SK-N-SH treated with all-trans-retinoic acid at 6 μM for 48 hours (cell line): Measurements from ENCODE around the gene SSTR5.

Experiments
- ATAC-seq: fragments of 200-7000 bp; cut with Tn5 transposase; 3 replicates; pipeline ENCODE4 v1.9.1; 2020; ENCODE audit warnings: mild to moderate bottlenecking, moderate library complexity
- ARNTL ChIP-seq: fragments of 450-650 bp; formaldehyde crosslinking; IDR thresholded peaks from 2 replicates; pipeline ENCODE4 v1.5.0; 2020; ENCODE audit warnings: low read depth, mild to moderate bottlenecking, moderate library complexity, borderline replicate concordance
- BACH2 ChIP-seq: fragments of 250-450 bp; sonication (Bioruptor Pico); IDR thresholded peaks from 2 replicates; pipeline ENCODE4 v1.9.0; 2021; ENCODE audit warnings: mild to moderate bottlenecking, borderline replicate concordance
- CSDC2 ChIP-seq: fragments of 250-450 bp; sonication (Bioruptor Pico); IDR thresholded peaks from 2 replicates; pipeline ENCODE4 v1.5.0; 2020; ENCODE audit warnings: mild to moderate bottlenecking, moderate library complexity
- GLIS3 ChIP-seq: fragments of 250-450 bp; sonication (Bioruptor Pico); IDR thresholded peaks from 2 replicates; pipeline ENCODE4 v1.5.0; 2020; ENCODE audit warnings: mild to moderate bottlenecking, moderate library complexity
- ISL1 ChIP-seq: fragments of 250-450 bp; sonication (Bioruptor Pico); IDR thresholded peaks from 2 replicates; pipeline ENCODE4 v2.1.2; 2022; ENCODE audit warnings: mild to moderate bottlenecking, moderate library complexity
- OSR1 ChIP-seq: fragments of 250-450 bp; sonication (Bioruptor Pico); IDR thresholded peaks from 2 replicates; pipeline ENCODE4 v1.8.0; 2022; ENCODE audit warnings: moderate library complexity, mild to moderate bottlenecking, inconsistent platforms
- PPARA ChIP-seq: fragments of 250-450 bp; sonication (Bioruptor Pico); IDR thresholded peaks from 2 replicates; pipeline ENCODE4 v1.5.0; 2020; ENCODE audit warnings: mild to moderate bottlenecking, borderline replicate concordance
- TCF4 ChIP-seq: fragments of 250-450 bp; sonication (Bioruptor Pico); IDR thresholded peaks from 2 replicates; pipeline ENCODE4 v1.8.0; 2021; ENCODE audit warnings: mild to moderate bottlenecking, moderate library complexity, borderline replicate concordance
- TOX ChIP-seq: fragments of 250-450 bp; sonication (Bioruptor Pico); IDR thresholded peaks from 2 replicates; pipeline ENCODE4 v1.8.0; 2021; ENCODE audit warnings: mild to moderate bottlenecking, moderate library complexity, borderline replicate concordance
- ZC3H10 ChIP-seq: fragments of 250-450 bp; sonication (Bioruptor Pico); IDR thresholded peaks from 2 replicates; pipeline ENCODE4 v1.5.1; 2021; ENCODE audit warnings: mild to moderate bottlenecking, moderate library complexity
- ZFP3 ChIP-seq: fragments of 250-450 bp; sonication (Bioruptor Pico); IDR thresholded peaks from 2 replicates; pipeline ENCODE4 v1.5.0; 2020; ENCODE audit warnings: mild to moderate bottlenecking, moderate library complexity
- ZFP30 ChIP-seq: fragments of 450-650 bp; formaldehyde crosslinking; IDR thresholded peaks from 2 replicates; pipeline ENCODE4 v1.5.0; 2022; ENCODE audit warnings: mild to moderate bottlenecking, moderate library complexity
- ZNF565 ChIP-seq: fragments of 450-650 bp; formaldehyde crosslinking; conservative IDR thresholded peaks from 2 replicates; pipeline ENCODE4 v1.5.0; 2020; ENCODE audit warnings: low read depth, mild to moderate bottlenecking, moderate library complexity
- ZNF70 ChIP-seq: fragments of 450-650 bp; formaldehyde crosslinking; IDR thresholded peaks from 2 replicates; pipeline ENCODE4 v1.5.0; 2020; ENCODE audit warnings: mild to moderate bottlenecking, moderate library complexity
- ZNF8 ChIP-seq: fragments of 450-650 bp; formaldehyde crosslinking; IDR thresholded peaks from 2 replicates; pipeline ENCODE4 v1.5.0; 2020; ENCODE audit warnings: mild to moderate bottlenecking, moderate library complexity
- TF ChIP-seq, protein P1 (sequence below): fragments of 250-450 bp; sonication (Bioruptor Pico); IDR thresholded peaks from 2 replicates; pipeline ENCODE4 v1.8.0; 2021; ENCODE audit warnings: low read depth, mild to moderate bottlenecking, moderate library complexity, borderline replicate concordance
- TF ChIP-seq, protein P2 (sequence below): fragments of 250-450 bp; sonication (Bioruptor Pico); IDR thresholded peaks from 2 replicates; pipeline ENCODE4 v1.8.0; 2020; ENCODE audit warnings: mild to moderate bottlenecking, moderate library complexity, borderline replicate concordance
- TF ChIP-seq, protein P3 (sequence below): fragments of 250-450 bp; sonication (Bioruptor Pico); IDR thresholded peaks from 2 replicates; pipeline ENCODE4 v1.5.1; 2021; ENCODE audit warnings: mild to moderate bottlenecking, moderate library complexity
- TF ChIP-seq, protein P4 (sequence below): fragments of 250-450 bp; sonication (Bioruptor Pico); IDR thresholded peaks from 2 replicates; pipeline ENCODE4 v1.5.0; 2020; ENCODE audit warnings: mild to moderate bottlenecking, moderate library complexity
- TF ChIP-seq, protein P5 (sequence below): fragments of 250-450 bp; sonication (Bioruptor Pico); IDR thresholded peaks from 2 replicates; pipeline ENCODE4 v1.5.1; 2020; ENCODE audit warnings: low read depth, mild to moderate bottlenecking, moderate library complexity

SSTR5 gene

DNA sequence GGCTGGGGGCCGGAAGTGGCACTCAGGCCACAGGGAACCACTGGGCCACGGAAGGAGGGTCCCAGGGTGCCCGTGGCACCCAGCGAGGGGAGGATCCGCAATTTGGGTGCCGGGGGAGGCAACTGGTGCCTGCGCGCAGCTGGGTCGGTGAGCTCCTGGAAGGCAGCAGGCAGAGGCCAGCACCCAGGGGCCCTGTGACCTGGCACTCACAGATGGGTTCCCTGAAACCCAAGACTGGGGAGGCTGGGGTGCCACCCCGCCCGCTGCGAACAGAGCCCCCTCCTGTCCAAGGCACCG lies 663 bp downstream of the SSTR5 start:
- no peak for ATAC-seq
- TF ChIP-seq OSR1 (CRISPR knock-in tag) (no peak), PPARA (CRISPR knock-in tag) (no peak), ZNF565 (CRISPR knock-in tag) (no peak), ZNF70 (CRISPR knock-in tag) (no peak), ZFP3 (CRISPR knock-in tag) (no peak), TOX (no peak)

DNA sequence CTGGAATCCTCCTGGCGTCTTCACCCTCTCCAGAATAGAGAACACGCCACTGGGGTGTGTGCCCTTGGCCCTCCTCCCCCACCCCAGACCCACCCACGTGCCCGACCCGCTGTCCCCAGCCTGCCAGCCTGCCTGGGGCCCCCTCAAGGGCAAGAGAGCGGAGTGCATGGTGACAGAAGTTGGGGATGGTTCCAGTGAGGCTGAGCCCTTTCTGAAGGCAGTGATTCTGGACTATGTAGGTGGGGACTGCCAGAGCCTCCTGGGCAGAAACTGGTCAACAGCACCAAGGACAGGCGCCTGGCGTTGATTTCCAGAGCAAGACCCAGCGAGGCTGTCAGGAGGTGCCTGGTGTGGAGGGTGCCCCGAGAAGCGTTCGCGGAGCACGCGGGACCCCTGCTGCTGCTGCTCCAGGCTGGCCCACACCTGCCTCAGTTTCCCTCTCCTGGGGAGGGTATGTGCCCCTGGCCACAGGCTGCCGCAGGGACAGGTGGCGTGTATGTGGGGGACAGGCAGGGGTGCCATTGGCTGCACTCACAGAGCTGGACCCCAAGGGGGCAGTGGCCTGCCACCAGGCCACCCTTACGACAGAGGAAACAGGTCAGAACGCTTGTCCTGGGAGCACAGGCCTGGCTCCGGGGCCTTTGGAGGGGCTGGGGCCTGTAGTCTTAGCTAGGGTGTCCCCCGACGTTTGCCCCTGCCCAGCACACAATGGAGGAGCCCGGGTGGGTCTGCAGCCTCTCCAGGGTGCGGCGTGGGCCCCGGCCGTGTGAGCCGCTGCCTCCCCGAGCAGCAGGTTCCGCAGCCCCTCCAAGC lies 1.2 kb downstream of the SSTR5 start:
- TF ChIP-seq, protein P1, sequence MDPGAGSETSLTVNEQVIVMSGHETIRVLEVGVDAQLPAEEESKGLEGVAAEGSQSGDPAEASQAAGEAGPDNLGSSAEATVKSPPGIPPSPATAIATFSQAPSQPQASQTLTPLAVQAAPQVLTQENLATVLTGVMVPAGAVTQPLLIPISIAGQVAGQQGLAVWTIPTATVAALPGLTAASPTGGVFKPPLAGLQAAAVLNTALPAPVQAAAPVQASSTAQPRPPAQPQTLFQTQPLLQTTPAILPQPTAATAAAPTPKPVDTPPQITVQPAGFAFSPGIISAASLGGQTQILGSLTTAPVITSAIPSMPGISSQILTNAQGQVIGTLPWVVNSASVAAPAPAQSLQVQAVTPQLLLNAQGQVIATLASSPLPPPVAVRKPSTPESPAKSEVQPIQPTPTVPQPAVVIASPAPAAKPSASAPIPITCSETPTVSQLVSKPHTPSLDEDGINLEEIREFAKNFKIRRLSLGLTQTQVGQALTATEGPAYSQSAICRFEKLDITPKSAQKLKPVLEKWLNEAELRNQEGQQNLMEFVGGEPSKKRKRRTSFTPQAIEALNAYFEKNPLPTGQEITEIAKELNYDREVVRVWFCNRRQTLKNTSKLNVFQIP (CRISPR knock-in tag) = no peak
- TF ChIP-seq ISL1 (CRISPR knock-in tag) (no peak), BACH2 (CRISPR knock-in tag) (no peak), ARNTL (CRISPR knock-in tag) (no peak), TOX (no peak), ZFP3 (CRISPR knock-in tag) (no peak), CSDC2 (CRISPR knock-in tag) (no peak), PPARA (CRISPR knock-in tag) (no peak), ZNF70 (CRISPR knock-in tag) (no peak), OSR1 (CRISPR knock-in tag) (no peak)
- TF ChIP-seq, protein P2, sequence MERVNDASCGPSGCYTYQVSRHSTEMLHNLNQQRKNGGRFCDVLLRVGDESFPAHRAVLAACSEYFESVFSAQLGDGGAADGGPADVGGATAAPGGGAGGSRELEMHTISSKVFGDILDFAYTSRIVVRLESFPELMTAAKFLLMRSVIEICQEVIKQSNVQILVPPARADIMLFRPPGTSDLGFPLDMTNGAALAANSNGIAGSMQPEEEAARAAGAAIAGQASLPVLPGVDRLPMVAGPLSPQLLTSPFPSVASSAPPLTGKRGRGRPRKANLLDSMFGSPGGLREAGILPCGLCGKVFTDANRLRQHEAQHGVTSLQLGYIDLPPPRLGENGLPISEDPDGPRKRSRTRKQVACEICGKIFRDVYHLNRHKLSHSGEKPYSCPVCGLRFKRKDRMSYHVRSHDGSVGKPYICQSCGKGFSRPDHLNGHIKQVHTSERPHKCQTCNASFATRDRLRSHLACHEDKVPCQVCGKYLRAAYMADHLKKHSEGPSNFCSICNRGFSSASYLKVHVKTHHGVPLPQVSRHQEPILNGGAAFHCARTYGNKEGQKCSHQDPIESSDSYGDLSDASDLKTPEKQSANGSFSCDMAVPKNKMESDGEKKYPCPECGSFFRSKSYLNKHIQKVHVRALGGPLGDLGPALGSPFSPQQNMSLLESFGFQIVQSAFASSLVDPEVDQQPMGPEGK (CRISPR knock-in tag) = no peak
- peak; percentile 50 for ATAC-seq

DNA sequence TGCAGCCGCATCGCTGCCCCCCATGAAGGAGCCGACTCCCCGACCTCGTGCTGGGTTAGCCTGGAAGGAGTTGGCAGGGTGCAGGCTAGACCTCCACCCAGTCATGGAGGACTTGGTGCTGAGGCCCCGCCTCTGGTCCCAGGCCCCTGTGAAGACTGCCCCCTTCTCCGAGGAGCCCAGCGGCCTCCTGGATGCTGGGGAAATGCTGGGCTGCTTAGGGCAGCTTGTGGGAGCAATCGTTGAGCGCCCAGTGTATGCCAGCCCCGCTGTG lies 1.8 kb downstream of the SSTR5 start:
- no peak for ATAC-seq
- TF ChIP-seq, protein P3, sequence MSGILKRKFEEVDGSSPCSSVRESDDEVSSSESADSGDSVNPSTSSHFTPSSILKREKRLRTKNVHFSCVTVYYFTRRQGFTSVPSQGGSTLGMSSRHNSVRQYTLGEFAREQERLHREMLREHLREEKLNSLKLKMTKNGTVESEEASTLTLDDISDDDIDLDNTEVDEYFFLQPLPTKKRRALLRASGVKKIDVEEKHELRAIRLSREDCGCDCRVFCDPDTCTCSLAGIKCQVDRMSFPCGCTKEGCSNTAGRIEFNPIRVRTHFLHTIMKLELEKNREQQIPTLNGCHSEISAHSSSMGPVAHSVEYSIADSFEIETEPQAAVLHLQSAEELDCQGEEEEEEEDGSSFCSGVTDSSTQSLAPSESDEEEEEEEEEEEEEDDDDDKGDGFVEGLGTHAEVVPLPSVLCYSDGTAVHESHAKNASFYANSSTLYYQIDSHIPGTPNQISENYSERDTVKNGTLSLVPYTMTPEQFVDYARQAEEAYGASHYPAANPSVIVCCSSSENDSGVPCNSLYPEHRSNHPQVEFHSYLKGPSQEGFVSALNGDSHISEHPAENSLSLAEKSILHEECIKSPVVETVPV = no peak
- TF ChIP-seq ZC3H10 (CRISPR knock-in tag) (no peak), ZNF8 (no peak), ARNTL (CRISPR knock-in tag) (no peak), TCF4 (CRISPR knock-in tag) (no peak), ISL1 (CRISPR knock-in tag) (no peak), ZFP30 (CRISPR knock-in tag) (no peak), OSR1 (CRISPR knock-in tag) (no peak), TOX (no peak), BACH2 (CRISPR knock-in tag) (no peak), ZNF70 (CRISPR knock-in tag) (no peak), GLIS3 (CRISPR knock-in tag) (no peak)
- TF ChIP-seq, protein P4, sequence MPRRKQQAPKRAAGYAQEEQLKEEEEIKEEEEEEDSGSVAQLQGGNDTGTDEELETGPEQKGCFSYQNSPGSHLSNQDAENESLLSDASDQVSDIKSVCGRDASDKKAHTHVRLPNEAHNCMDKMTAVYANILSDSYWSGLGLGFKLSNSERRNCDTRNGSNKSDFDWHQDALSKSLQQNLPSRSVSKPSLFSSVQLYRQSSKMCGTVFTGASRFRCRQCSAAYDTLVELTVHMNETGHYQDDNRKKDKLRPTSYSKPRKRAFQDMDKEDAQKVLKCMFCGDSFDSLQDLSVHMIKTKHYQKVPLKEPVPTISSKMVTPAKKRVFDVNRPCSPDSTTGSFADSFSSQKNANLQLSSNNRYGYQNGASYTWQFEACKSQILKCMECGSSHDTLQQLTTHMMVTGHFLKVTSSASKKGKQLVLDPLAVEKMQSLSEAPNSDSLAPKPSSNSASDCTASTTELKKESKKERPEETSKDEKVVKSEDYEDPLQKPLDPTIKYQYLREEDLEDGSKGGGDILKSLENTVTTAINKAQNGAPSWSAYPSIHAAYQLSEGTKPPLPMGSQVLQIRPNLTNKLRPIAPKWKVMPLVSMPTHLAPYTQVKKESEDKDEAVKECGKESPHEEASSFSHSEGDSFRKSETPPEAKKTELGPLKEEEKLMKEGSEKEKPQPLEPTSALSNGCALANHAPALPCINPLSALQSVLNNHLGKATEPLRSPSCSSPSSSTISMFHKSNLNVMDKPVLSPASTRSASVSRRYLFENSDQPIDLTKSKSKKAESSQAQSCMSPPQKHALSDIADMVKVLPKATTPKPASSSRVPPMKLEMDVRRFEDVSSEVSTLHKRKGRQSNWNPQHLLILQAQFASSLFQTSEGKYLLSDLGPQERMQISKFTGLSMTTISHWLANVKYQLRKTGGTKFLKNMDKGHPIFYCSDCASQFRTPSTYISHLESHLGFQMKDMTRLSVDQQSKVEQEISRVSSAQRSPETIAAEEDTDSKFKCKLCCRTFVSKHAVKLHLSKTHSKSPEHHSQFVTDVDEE (CRISPR knock-in tag) = no peak
- TF ChIP-seq, protein P5, sequence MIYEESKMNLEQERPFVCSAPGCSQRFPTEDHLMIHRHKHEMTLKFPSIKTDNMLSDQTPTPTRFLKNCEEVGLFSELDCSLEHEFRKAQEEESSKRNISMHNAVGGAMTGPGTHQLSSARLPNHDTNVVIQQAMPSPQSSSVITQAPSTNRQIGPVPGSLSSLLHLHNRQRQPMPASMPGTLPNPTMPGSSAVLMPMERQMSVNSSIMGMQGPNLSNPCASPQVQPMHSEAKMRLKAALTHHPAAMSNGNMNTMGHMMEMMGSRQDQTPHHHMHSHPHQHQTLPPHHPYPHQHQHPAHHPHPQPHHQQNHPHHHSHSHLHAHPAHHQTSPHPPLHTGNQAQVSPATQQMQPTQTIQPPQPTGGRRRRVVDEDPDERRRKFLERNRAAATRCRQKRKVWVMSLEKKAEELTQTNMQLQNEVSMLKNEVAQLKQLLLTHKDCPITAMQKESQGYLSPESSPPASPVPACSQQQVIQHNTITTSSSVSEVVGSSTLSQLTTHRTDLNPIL = no peak
